Skeletal muscle cell (primary cell): Measurements from ENCODE around the gene IGSF21.

Source experiments
- DNase-seq: peaks from one replicate; pipeline ENCODE4 v3.0.0-alpha.2; 2010; ENCODE audit warnings: low read depth
- H3K4me3 ChIP-seq: 2 replicates; pipeline ENCODE4 v1.5.1; 2011; ENCODE audit warnings: low read depth, mild to moderate bottlenecking, control low read depth, low read length, moderate library complexity

The IGSF21 gene

DNA sequence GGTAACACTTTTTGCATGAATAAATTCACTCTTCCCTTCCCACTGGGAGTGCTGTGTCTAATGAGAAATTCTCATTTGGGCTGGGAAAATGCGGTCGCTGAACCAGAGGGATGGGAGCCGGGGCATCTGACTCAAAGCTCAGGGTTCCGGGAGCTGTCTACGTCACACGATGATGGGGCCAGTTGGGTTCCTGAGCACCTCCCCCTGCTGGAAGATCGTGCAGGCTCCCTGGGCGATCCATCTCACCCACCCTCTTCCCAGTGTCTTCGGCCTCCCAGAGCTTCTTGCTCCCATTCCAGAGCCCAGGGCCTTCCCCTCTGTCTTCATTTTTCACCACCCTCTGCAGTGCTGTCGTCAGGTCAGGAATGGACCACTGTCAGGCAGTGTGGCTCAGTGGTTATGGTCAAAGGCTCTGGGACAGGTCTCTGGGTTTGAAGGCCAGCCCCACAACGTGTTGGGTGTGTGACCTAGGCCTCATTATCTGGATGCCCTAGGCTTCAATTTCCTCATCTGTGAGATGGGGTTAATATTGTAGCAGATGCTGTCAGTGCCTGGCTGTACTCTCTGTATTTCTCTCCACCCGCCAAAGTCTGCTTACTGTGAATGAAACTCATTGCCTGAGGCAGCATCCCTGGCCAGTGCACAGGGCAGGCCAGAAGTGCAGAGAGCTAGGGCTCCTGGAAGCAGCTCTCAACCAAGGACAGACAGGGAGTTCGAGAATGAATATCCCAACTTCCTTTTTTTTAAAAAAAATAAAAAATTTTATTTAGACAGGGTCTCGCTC is 31.8 kb downstream of the IGSF21 start:
- DNase-seq, result no peak
- no peak overlapping the region for H3K4me3 ChIP-seq

DNA sequence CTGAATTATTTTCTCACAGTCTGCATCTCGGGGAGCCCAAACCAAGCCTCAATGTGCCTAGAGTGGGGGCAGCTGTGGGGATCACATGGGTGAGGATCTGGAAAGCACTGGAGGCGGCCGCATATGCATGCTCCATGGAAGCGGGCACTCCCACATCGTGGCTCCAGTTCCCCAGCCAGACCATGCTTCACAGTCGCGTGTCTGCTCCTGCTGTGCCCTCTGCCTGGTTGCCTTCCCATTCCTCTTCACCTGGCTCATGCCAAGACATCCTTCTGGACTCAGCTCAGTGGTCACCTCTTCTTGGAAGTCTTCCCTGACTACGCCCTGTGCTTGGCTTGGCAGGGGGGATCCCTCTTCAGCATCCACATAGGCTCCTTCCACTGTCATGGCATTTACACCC is 32.8 kb downstream of the IGSF21 start:
- no peak for DNase-seq
- H3K4me3 ChIP-seq, result no peak overlapping the region

GRCh38 chr1:18141661-18142060 is 34.1 kb downstream of the IGSF21 start:
- H3K4me3 ChIP-seq, result no peak overlapping the region
- no peak for DNase-seq

GRCh38 chr1:18142471-18142870 is 34.9 kb downstream of the IGSF21 start:
- no peak overlapping the region for H3K4me3 ChIP-seq
- no peak for DNase-seq

- no peak overlapping the region for H3K4me3 ChIP-seq
- no peak for DNase-seq
These were observed 35.4 kb downstream of the IGSF21 start for GRCh38 chr1:18142969-18143368.

DNA sequence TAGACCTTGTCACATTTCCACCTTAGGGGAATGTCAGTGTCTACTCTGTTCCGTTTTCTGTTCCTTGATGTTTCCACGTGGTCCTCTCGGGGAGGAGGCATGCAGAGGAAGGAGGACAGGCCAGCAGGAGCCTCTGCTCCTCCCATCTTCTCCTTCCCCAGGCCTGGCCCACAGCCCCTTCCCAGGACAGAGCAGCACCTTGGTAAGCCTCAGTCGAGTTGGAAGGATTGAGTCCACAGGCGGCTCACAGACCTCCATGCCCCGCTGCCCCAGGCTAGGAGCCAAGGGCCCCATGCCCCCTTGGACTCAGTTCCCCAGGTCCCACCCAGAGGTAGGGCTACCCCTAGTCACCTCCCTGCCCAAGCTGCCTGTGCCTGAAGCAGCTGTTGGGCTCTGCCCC is 36.5 kb downstream of the IGSF21 start:
- H3K4me3 ChIP-seq, result no peak overlapping the region
- no peak for DNase-seq

DNA sequence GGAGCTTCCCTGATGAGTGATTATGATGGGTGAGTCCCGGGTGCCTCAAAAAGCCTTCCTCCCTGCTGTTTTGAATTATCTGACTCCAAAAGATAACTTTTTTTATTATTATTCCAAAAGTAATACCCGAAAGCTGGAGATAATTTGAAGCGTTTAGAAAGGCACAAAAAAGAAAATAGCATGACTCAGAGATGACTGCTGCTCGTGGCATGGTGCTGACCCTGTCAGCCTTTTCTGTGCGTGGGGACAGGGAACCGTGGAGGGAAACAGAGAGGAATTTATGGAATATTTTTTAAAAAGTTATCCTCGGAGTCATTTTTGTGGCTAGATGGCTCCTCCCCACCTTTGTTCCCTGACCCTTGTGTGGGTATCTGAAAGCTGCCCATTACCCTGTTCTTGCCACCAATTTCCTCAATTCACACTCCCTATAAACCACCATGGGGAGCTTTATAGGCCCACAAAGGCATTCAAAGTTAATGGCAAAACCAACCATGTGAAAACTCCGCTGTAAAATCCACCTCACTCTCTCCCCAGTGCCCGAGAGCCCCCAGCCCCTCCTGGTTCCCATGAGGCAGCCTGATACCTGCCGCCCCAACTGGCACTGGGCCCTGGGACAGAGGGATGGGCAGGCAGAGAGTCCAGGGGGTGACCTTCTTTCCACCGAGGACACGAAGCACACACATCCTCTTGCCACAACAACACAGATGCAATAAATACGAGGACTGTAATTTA is 37.5 kb downstream of the IGSF21 start:
- no peak for DNase-seq
- no peak overlapping the region for H3K4me3 ChIP-seq

- DNase-seq, result no peak
- no peak overlapping the region for H3K4me3 ChIP-seq
These were observed 38.4 kb downstream of the IGSF21 start for GRCh38 chr1:18145851-18146618.

DNA sequence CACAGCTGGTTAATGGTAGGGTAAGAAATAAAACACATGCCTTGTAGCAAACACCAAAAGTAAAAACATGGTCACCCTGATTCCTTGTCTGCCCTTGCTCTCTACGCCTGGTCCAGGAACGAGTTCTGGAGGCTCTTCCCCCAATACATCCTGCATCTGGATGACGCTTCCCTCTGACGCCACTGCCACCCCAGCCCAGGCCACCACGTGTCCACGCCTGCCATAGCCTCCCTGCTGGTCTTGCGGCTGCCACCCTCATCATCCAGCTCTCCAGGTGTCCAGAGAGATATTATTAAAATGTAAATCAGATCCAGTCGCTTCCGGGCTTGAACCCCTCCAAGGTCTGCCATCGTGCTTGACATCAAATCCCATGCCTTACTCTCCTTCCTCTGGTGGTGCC is 39.3 kb downstream of the IGSF21 start:
- H3K4me3 ChIP-seq, result no peak overlapping the region
- DNase-seq, result no peak

GRCh38 chr1:18147672-18148071 is 40.1 kb downstream of the IGSF21 start:
- no peak overlapping the region for H3K4me3 ChIP-seq
- DNase-seq, result no peak

- DNase-seq, result no peak
- no peak overlapping the region for H3K4me3 ChIP-seq
These were observed 40.9 kb downstream of the IGSF21 start for GRCh38 chr1:18148461-18148860.

- DNase-seq, result no peak
- H3K4me3 ChIP-seq, result no peak overlapping the region
These were observed 41.5 kb downstream of the IGSF21 start for GRCh38 chr1:18149027-18149641.

DNA sequence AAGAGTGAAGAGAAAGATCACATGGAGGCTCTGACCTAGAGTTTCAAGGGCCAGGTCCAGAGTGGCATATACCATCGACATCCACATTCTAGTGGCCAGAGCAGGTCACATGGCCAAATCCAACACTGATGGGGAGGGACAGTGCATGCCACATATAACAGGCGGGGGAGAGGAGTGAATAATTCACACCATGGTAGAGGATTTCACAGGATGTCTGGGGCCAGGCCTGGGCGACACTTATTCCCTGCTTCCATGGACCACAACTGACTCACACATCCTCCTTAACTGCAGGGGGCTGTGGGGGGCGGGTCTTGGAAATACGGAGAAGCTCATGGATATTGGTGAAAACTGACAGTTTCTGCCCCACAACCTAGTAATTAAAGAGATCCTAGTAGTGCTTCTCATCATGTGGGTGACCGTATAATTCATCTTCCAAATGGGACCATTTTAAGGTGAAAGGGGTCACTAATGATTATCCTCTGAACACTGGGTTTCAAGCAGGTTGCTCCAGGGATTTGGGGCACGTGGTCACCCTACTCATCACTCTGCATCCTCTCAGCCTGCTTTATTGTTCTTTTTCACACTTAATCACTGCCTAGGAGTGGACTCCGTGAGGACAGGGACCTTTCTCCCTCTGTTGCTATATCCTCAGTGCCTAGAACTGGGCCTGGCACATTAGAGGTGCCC is 44.0 kb downstream of the IGSF21 start:
- no peak overlapping the region for H3K4me3 ChIP-seq
- no peak for DNase-seq

GRCh38 chr1:18154430-18155194 is 47.0 kb downstream of the IGSF21 start:
- H3K4me3 ChIP-seq, result no peak overlapping the region
- DNase-seq, result no peak

GRCh38 chr1:18155881-18156385 is 48.3 kb downstream of the IGSF21 start:
- no peak overlapping the region for H3K4me3 ChIP-seq
- no peak for DNase-seq

DNA sequence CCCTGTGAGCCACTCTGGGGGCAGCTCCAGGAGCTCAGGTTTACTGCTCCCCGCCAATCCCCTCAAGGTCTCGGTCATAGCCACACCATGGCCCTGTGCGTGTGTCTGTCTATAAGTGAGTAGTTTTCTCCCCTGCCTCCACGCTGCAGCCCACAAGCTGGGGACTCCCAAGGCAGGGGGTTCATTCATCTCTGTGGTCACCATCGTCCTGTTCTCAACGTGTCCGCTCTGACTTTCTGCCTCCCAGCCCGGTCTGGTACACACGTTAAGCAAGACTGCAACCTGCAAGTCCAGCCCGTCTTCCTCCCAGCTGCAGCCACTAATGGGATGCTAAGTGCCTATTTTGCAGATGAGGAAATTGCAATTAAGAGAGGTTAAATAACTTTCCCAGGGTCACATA is 49.8 kb downstream of the IGSF21 start:
- no peak overlapping the region for H3K4me3 ChIP-seq
- no peak for DNase-seq

GRCh38 chr1:18157968-18158367 is 50.4 kb downstream of the IGSF21 start:
- no peak for DNase-seq

DNA sequence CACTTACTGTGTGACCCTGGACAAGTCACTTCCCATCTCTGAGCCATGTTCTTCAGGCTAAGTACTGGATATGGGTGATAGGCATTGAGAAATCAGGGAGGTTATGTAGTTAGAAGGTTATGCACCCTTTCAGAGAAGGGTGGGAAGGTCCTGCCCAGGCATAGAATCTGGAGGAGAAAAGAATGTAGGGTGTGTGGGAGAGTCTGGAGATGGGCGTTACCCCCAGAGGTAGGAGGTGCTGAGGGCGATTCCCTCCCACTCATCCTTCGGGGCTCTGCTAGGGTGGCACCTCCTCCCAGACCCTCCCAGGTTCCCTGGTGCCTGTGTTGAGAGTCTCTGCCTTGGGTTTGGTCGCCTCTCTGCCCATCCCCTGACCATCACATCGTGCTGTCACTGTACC is 51.1 kb downstream of the IGSF21 start:
- H3K4me3 ChIP-seq, result no peak overlapping the region
- no peak for DNase-seq

More at GRCh38 chr1:18157968-18158367, 50.4 kb downstream of the IGSF21 start:
- no peak overlapping the region for H3K4me3 ChIP-seq
